Left forelimb (tissue), 1 donor: Measurements from ENCODE around the gene KCNK10.
"Not testable (repeated sequence)": the region's sequence is repeated elsewhere in the genome, so short reads cannot be mapped to it uniquely, and the experiment has no call there.

Source experiments
- DNase-seq: peaks from one replicate; pipeline ENCODE4 v3.0.0-alpha.2; 2018; ENCODE audit warnings: low spot score

The KCNK10 gene

DNA sequence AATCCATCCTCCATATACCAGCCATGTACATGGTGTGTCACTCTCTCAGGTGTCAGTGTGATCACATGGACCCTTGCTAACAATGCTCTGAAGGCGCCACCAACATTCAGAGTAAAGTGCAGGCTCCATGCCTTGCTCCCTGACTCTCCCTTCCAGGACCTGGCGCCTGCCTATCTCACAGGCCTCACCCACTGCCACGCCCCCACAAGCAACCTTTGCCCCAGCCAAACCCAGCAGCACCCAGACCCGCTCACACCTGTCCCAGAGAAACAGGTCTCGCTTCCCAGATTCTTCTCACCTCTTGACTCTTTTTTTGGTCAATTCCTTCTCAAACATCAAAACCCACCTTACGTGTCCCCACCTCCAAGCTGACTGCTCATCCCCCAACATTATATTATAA, 52.3 kb downstream of the KCNK10 start:
- no peak for DNase-seq

DNA sequence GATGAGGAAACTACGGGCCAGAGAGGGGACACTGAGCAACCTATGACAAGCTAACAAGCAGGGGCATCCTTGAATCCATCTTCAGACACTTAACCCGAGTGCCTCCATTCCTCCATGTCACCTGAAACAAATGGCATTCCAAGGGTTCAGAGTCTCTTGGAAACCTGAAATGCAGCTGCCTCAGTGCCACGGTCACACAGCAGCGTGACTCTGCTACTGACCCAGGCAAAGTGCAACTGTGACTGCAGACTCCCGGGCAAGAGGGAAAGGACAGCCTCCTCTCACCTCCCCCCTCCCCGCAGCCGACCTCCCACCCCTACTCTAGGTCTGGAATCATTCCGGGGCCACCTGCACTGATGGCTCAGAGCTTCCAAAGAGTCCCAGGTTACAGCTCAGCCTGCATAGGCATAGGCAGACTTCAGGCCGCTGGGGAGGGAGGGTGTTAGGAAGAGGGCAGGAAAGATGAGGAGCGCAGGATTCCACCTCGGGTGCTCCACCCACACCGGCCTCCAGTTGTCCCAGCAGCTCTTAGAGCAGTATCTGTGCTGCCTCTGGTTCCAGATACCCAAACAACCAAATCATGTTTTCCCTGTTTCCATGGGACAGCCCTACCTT, 53.2 kb downstream of the KCNK10 start:
- no peak for DNase-seq

GRCh38 chr14:88266474-88266873, 56.6 kb downstream of the KCNK10 start:
- DNase-seq = no peak

DNA sequence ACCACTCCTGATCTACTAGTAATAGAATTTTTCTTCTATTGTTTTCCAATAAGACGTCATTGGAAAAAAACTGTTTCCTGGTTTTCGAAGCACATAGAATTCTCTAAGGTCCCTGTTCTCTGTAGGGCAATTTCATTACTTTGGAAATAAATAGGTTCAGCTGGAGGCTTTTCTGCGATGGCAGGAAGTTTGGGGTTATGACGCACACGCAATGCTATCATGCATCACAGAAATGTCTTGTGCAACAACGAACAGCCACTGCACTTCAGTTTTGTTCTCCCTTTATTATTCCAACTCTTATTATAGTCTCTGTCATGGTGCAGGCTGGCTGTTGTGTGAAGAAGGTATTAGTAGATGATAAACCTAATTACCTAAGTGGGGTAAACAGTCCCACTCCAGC, 59.0 kb downstream of the KCNK10 start:
- no peak for DNase-seq

DNA sequence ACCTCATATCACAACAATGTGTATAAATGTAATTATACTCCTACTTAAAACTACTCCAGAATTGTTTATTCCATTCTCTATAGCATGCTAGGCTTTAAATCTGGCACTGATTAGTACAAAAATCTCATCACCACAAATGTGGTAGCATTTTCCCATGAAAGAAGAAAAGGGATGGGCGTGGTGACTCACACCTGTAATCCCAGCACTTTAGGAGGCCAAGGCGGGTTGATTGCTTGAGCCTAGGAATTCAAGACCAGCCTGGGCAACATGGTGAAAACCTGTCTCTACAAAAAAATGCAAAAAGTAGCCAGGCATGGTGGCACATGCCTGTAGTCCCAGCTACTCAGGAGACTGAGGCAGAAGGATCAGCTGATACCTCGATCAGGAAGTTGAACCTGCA, 61.8 kb downstream of the KCNK10 start:
- not testable (repeated sequence) for DNase-seq

GRCh38 chr14:88258021-88258420, 65.0 kb downstream of the KCNK10 start:
- no peak for DNase-seq

- DNase-seq = no peak
Observed at GRCh38 chr14:88256997-88257950, 65.8 kb downstream of the KCNK10 start.

- no peak for DNase-seq
Observed at GRCh38 chr14:88255798-88256197, 67.3 kb downstream of the KCNK10 start.

DNA sequence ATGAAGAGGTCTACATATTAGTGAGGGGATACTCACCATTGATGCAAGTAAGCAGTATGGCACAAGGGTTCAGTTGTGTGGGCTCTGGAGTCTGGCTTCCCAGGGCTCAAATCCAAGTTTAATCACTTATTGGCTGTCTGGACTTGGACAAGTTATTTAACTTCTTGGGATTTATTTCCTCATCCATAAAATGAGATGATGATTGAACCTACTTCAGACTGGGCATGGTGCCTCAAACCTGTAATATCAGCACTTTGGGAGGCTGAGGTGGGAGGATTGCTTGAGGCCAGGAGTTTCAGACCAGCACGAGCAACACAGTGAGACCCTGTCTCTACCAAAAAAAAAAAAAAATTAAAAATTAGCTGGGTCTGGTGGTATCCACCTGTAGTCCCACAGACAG, 67.9 kb downstream of the KCNK10 start:
- no peak for DNase-seq

GRCh38 chr14:88252498-88252897, 70.6 kb downstream of the KCNK10 start:
- DNase-seq = no peak

DNA sequence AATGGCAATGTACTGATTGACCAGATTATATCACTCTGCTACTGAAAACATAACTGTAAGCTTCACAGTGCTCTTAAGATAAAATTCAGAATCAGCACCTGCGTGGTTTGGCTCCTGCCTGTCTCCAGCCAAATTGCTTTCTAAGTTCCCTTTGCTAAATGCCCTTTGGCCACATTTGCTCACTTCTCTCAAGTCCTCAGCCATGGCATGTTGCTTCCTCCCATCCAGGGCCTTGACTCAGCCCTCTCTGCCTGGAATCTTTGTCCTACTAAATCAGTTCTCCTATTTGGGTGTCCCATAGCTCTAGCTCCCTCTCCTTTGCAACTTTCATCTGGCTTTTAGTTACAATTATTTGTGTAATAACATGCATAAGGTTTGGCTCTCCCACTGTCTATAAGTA, 71.4 kb downstream of the KCNK10 start:
- no peak for DNase-seq

GRCh38 chr14:88249266-88249665, 73.8 kb downstream of the KCNK10 start:
- DNase-seq = no peak

DNA sequence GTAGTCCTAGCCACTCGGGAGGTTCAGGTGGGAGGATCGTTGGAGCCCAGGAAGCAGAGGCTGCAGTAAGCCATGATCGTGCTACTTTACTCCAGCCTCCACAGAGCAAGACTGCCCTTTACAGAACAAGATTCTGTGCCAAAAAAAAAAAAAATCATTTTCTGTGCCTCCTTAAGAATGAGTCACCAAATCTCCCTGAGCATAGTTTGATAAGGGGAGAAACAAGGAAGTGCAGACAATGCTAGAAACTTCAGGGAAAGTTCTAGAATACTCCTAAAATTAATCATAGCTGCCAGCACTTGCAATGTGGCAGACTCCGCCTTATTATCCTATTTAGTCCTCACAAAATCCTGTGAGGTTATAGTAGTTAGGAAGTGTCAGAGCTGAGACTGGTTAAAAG, 74.5 kb downstream of the KCNK10 start:
- DNase-seq = no peak

DNA sequence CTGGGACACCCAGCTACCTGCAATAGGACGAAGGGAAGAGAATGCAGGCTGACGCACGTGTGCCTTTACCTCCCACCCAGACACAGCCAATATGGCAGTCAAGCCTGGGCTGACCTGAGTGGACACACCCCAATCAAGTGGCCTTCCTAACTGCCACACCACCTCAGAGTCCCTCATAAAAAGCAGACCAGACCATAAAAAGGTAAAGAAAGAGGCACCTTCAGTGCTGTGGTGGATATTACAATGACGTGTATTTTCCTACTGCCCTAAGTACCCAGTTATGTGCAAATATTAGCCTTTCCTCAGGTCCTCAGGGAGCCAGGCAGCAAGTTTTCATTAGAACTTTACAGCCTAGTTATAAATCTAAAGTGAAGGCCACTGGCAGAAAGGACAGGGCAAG, 75.8 kb downstream of the KCNK10 start:
- no peak for DNase-seq

DNA sequence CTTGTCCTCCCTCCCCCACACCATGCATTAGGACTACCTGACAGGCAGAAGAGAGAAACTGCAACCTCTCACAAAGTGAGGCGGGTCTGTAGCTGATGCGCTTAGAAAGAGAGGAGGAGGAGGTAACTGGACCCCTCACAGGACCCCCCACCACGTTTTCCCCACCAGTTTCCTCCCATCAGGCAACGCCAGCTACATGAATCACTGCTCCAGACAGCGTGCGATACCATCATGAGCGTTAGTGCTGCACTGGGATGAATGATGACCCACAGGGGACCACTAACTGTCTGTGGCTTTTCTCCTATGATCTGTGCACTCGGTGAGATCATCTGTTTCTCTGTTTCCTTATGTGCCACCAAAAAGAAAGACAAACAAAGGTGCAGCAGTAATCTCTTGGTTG, 77.7 kb downstream of the KCNK10 start:
- DNase-seq = no peak

DNA sequence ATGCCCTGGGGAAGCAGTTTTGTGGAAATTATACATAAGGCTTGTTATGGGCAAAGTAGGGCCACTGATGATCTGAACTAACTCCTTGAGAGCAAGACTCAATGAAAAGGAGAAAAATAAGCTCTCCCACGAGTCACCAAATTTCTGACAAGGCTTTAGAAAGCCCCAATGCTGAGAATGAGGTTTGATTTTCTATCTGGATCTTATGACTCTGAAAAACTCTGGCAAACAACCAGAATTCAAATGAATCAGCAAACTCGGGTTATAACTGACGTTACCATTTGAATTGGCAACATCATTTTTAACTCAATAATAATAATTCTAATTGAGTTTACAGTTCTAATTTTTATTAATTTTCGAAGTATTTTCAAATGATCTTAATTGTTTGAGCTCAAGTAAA, 79.1 kb downstream of the KCNK10 start:
- no peak for DNase-seq

GRCh38 chr14:88242446-88242845, 80.6 kb downstream of the KCNK10 start:
- no peak for DNase-seq

- DNase-seq = no peak
Observed at GRCh38 chr14:88241810-88242209, 81.3 kb downstream of the KCNK10 start.

- DNase-seq = no peak
Observed at GRCh38 chr14:88234442-88234841, 88.6 kb downstream of the KCNK10 start.

DNA sequence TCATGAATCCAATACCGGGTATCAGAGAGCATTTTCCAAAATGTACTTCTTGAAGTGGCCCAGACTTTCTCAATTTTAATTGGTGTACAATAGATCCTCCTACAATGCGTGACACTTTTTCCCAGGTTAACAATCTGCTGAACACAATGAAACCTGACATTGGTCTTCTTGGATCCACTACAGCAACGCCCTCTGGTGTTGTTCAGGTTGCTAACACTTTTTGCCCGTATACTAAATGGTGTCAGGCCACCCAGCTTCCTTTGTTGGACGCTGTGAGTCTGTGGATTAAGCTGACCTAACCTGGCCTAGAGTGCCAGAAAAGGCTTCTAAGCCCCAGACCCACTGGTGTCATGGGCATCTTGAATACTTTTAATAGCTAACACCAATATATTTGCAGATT, 89.2 kb downstream of the KCNK10 start:
- DNase-seq = no peak

DNA sequence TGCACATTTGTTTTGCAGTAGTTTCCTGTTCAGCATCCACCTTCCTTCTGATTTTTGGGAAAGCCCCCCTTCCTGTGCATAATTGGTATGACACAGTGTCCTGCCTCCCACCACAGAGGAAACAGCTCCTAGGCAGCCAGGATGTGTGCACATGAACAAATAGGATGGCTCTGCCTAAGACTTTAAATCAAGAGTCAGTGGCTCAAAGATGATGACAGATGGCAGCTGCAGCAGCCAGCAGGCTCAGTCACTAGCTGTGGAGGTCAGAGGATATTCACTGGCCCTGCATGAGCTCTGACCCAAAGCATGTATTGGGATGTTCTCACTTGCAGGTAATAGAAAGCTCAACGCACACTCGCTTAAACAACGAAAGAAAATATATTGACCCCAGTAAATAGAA, 90.3 kb downstream of the KCNK10 start:
- DNase-seq = no peak

- DNase-seq = no peak
Observed at GRCh38 chr14:88231603-88232002, 91.5 kb downstream of the KCNK10 start.

DNA sequence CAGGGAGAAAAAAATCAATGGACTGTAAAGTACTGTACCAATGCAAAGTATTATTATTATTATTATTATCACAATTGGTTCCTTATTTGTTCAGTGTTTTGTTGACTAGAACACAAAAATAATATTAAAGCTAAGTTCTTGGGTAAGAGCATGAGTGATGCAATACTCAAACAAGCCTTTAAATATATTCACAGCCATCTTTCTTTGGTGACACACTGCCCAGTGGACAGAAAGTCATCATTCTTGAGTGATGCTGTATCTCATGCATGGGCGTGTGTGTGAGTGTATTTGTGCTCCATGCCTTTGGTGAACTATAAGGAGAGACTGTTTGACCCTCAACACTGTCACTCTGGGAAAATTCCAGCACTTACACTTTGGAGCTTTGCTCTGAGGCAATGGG, 93.6 kb downstream of the KCNK10 start:
- DNase-seq = no peak
